ENCODE data around the gene CRTC3. TPM values are rescaled to one million over a fixed set of nuclear protein-coding genes. Genes with fewer than 3 reads are reported as not detected.

Gene CRTC3
- total and polyA plus RNA-seq, 2 experiments from 2014 or later, result 15.1 to 24.5 TPM

GRCh38 chr15:90607361-90607760, 77.6 kb downstream of the CRTC3 start:
- no peak for TF ChIP-seq CTCF (IDR thresholded peaks at IDR 0.05; ENCODE audit: low read depth, low read length)

DNA sequence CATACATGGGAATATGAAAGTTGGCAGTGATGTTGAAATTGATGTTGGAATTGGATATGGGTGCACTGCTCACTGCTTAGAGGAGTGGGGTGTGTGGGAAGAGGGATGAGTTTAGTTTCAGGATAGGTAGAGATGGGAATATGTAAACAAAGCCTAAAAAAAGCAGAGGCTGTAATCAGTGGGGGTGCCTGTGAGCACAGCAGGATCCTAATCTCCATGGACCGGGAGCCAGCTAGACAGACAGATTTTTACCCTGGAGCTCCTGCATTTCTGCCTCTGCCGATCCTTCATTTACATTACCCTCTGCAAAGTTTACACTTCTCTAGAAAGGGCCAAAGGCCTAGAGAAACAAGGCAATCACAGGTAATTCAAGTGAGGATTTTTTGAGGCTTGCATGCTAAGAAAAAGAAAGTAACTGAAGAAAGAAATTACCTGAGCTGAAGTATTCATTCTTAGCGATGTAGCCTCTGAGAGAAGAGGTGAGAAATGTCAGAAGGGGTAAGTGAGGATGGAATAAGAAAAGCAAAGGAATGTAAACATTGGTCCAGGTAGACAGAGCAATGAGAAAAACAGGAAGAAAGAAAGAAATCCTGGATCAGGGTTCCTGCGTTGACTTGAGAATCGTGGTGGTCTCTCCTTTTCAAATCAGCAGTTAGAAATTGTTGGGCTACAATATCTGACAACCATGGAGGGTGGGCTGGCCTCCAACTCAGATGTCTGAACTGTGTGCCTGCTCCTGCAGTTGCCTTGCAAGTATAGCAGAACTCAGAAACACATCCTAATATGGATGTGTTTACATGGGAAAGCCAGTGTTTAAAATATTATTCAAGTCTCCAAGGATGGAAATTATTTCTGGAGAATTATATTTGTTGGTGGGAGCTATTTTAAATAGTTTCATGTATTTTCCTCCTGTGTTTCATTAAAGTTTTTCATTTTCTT, 79.8 kb downstream of the CRTC3 start:
- TF ChIP-seq CTCF (IDR thresholded peaks at IDR 0.05; ENCODE audit: low read depth, low read length), result no peak
- Histone ChIP-seq H3K27ac (no peak overlapping the region), H3K9me3 (ENCODE audit: low read depth) (no peaks in the 10 kb centered on the region), H3K4me1 (ENCODE audit: low read depth) (no peaks in the 10 kb centered on the region), H3K27me3 (no peaks in the 10 kb centered on the region), H3K36me3 (no peaks in the 10 kb centered on the region), H3K4me3 (no peak overlapping the region)
- DNase-seq (ENCODE audit: low read depth in 1 of 2, low spot score in 1 of 2), result no peak

More at GRCh38 chr15:90607361-90607760, 77.6 kb downstream of the CRTC3 start:
- Histone ChIP-seq H3K9me3 (ENCODE audit: low read depth) (no peaks in the 10 kb centered on the region), H3K4me3 (no peak overlapping the region), H3K4me1 (ENCODE audit: low read depth) (no peaks in the 10 kb centered on the region), H3K36me3 (no peaks in the 10 kb centered on the region), H3K27ac (no peak overlapping the region), H3K27me3 (no peaks in the 10 kb centered on the region)
- DNase-seq (ENCODE audit: low read depth in 1 of 2, low spot score in 1 of 2), result no peak

- no peaks in the 10 kb centered on the region for H3K4me1 ChIP-seq (ENCODE audit: low read depth)
- H3K4me3 ChIP-seq, result no peak overlapping the region
- TF ChIP-seq CTCF (IDR thresholded peaks at IDR 0.05; ENCODE audit: low read depth, low read length), result no peak
- H3K27ac ChIP-seq, result no peak overlapping the region
- H3K9me3 ChIP-seq (ENCODE audit: low read depth), result no peaks in the 10 kb centered on the region
- peak in 1 of 2 donors; percentile 21 for DNase-seq (ENCODE audit: low read depth in 1 of 2, low spot score in 1 of 2)
- no peaks in the 10 kb centered on the region for H3K27me3 ChIP-seq
- no peaks in the 10 kb centered on the region for H3K36me3 ChIP-seq
Observed at GRCh38 chr15:90610190-90610589, 80.5 kb downstream of the CRTC3 start.

GRCh38 chr15:90611157-90611556, 81.4 kb downstream of the CRTC3 start:
- TF ChIP-seq CTCF (IDR thresholded peaks at IDR 0.05; ENCODE audit: low read depth, low read length), result no peak
- Histone ChIP-seq H3K27me3 (no peaks in the 10 kb centered on the region), H3K9me3 (ENCODE audit: low read depth) (no peaks in the 10 kb centered on the region), H3K4me1 (ENCODE audit: low read depth) (no peaks in the 10 kb centered on the region), H3K27ac (no peak overlapping the region), H3K4me3 (no peak overlapping the region), H3K36me3 (no peaks in the 10 kb centered on the region)
- DNase-seq (ENCODE audit: low read depth in 1 of 2, low spot score in 1 of 2), result no peak

DNA sequence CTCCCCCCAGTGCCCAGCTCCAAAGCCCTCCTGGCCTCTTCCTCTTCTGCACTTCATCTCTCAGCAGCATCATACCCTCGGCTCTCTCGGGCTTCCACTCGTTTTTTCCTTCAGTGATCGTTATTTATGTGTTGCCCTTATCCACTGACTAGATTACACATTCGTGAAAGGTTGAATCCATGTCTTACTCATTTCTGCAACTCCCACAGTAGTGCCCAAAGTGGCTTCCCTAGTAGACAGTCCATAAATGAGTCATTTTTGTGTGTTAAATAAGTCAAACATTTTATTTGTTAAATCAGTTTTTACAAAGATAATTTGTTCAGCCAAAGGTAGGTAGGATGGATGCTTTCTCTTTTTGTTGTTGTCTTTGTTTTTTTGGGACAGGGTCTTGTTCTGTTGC, 87.4 kb downstream of the CRTC3 start:
- no peaks in the 10 kb centered on the region for H3K4me1 ChIP-seq (ENCODE audit: low read depth)
- H3K36me3 ChIP-seq, result peaks cover 7% of the 10 kb centered on the region
- H3K27me3 ChIP-seq, result no peaks in the 10 kb centered on the region
- no peak overlapping the region for H3K4me3 ChIP-seq
- no peaks in the 10 kb centered on the region for H3K9me3 ChIP-seq (ENCODE audit: low read depth)
- no peak for DNase-seq (ENCODE audit: low read depth in 1 of 2, low spot score in 1 of 2)
- TF ChIP-seq CTCF (IDR thresholded peaks at IDR 0.05; ENCODE audit: low read depth, low read length), result no peak
- no peak overlapping the region for H3K27ac ChIP-seq
